ENCODE data around the gene SP140L.
"Not testable (repeated sequence)": the region's sequence is repeated elsewhere in the genome, so short reads cannot be mapped to it uniquely, and the experiment has no call there.

- TF ChIP-seq, protein P1, sequence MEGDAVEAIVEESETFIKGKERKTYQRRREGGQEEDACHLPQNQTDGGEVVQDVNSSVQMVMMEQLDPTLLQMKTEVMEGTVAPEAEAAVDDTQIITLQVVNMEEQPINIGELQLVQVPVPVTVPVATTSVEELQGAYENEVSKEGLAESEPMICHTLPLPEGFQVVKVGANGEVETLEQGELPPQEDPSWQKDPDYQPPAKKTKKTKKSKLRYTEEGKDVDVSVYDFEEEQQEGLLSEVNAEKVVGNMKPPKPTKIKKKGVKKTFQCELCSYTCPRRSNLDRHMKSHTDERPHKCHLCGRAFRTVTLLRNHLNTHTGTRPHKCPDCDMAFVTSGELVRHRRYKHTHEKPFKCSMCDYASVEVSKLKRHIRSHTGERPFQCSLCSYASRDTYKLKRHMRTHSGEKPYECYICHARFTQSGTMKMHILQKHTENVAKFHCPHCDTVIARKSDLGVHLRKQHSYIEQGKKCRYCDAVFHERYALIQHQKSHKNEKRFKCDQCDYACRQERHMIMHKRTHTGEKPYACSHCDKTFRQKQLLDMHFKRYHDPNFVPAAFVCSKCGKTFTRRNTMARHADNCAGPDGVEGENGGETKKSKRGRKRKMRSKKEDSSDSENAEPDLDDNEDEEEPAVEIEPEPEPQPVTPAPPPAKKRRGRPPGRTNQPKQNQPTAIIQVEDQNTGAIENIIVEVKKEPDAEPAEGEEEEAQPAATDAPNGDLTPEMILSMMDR (IDR thresholded peaks at IDR 0.05): not testable (repeated sequence)
- not testable (repeated sequence) for TF ChIP-seq POLR2AphosphoS5 (IDR thresholded peaks at IDR 0.05); POLR2A (IDR thresholded peaks at IDR 0.05; ENCODE audit: low read depth)
Measured at GRCh38 chr2:230439121-230439520, 112.1 kb downstream of the SP140L start.

Measured in esophagus muscularis mucosa (tissue), 3 donors.